ENCODE data around the gene KLHDC4.

Gene KLHDC4

DNA sequence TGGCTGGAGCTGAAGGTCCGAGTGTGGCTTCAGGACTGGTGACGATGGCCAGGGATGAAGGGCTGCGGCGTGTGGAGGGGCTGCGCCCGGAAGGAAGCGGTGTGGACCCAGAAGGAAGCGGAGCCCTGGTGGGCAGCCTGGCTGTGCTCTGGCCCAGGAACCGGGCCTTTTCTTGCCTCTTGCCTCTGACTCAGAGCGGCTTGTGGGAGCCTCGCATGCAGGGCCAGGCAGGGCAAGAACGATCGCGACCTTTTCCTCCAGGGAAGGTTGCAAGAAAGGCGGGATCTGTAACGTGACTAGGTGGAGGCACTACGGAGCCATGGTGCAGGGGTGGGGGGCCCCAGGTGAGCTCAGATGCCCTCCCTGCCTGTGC, 85.5 kb downstream of the KLHDC4 start:
- DNase-seq, result no peak

DNA sequence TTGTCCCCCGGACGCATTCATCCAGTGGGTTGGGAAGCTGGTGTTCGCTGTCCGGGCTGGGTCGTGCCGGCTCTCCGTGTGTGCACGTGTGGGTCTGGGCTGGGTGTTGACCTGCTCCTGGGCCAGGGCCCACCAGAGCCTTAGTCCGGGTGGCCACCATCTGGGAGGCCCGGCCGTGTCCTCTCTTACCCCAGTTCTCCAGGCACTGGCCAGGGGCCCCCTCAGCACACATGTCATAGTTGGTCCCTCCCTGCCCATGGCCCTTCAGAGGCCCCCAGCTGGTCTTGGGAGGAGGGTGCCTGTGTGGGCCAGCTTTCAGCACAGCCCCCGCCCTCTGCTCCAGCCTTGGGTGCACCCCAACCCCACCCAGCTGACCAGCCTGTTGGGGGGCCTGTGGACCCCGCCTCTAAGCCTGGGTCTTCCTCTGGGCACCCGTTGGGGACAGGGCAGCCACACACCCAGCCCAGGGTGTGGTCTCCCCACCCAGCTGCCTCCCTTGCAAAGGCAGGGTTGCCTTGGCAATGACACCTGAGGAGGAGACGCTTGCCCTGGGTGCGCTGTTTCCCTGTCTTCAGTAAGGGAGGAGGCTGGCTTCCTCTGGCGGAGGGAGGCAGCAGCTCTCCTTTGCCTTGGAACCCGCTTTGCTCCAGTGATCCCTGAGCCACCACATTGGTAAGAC, 86.1 kb downstream of the KLHDC4 start:
- no peak for DNase-seq

DNA sequence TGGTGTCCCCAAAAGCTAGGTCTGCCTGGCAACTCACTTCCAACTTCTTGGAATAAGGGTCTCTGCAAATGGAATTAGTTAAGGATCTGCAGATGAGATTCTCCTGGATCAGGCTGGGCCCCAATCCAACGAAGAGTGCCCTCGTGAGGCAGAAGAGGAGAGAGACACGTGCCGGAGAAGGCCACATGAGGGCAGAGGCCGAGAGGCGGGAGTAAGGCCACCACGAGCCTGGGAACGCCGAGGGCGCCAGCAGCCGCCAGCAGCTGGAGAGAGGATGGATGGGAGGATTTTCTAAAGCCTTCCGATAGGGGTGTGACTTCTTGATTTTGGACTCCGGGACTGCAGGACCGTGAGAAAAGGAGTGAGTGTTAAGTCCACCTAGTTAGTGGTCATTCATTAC, 87.2 kb downstream of the KLHDC4 start:
- no peak for DNase-seq

DNA sequence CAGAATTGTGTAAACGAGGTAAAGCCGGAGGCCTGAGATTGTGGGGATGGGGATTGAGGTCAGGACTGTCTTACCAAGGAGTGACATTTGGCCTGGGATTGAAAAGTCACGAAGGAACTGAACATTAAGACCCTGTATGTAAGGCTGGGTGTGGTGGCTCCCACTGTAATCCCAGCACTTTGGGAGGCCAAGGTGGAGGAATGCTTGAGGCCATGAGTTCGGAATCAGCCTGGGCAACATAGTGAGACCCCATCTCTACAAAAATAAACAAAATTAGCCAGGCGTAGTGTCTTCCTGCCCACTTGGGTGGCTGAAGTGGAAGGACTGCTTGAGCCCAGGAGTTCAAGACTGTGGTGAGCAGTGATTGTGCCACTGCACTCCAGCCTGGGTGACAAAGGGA, 88.0 kb downstream of the KLHDC4 start:
- no peak for DNase-seq

DNA sequence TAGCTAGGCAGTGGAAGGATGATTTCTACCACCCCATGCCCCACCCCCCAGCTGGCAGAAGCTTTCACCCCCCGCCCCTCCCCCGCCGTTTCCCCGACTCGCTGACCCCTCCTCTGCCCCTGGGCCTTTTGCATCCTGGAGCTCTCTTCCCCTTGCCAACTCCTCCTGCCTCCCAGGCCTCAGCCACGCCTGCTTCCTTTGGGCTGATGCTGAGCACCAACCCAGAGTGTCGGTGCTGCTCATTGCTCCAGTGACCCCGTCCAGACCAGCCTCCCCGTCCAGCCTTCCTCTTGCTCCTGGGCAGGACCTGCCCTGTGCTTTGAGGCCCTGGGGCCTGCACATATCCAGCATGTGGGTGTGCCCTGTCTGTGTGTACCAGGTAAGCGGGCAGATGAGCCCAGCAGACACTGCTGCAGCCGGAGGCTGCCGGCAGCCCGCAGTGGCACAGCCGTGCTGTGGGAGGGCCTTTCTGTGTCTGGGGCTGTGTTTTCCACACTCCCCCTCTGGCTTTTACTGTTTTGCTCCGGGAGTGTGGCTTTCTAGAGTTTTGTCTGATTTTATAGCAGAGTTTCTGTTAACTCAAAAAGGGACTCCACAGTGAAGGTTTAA, 90.6 kb downstream of the KLHDC4 start:
- DNase-seq, result no peak

DNA sequence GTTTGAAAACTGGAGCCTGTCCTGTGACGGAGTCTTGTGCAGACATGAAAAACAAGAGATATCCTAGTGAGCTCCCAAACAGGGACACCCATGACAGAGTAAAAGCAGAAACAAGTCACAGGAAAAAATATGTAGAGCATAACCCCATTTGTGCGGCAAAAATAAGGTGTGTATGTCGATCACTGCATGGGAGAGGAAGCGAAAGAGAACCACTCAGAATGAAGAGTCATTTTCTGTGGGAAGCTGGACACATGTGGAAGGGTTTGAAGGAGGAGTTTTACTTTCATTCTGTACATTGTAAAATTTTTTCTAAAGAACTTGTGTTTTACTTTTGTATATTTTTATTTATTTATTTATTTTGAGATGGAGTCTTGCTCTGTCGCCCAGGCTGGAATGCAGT, 91.4 kb downstream of the KLHDC4 start:
- no peak for DNase-seq

DNA sequence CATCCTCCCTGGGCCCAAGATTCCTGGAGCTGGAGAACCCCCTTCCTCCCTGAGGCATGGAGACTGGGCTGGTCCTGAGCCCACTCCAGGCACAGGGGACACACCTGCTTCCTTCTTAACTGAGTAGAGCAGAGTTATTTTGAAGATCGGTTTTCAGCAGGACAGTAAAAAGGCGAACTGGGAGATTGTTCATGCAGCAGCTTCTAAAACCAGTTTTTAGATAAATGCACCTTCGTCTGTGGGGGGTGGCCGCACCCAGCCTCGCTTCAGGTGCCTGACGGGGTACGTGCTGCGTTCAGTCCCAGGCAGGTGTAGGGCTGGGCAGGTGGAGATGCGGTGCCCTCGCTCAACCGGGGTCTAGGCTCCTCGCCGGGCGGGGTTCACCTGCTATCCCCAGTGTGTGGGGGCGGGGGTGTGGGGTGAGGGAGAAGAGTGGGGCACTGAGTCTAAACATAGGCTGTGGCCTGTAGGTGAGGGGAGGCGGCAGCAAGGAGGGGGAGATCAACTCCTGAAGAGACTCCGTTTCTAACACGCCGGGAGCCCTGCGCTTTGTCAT, 94.0 kb downstream of the KLHDC4 start:
- no peak for DNase-seq

DNA sequence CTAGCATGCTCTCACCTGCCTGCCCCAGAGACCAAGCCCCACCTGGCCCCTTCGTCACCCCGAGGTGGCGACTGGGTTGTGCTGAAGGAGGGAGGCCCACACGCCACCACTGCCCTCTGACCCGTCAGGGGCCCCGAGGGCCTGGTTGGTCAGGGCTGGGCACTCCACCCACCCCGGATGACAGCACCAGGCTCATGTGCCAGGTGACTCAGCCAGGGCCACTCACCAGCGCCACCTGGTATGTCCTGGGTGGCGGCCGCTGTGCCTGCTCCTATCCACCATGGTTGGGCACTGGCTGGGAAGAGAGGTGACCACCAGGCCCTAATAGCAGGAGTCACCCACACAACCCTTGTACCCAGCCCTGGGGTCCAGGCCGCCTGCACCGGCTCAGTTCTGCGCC, 94.6 kb downstream of the KLHDC4 start:
- DNase-seq, result no peak

DNA sequence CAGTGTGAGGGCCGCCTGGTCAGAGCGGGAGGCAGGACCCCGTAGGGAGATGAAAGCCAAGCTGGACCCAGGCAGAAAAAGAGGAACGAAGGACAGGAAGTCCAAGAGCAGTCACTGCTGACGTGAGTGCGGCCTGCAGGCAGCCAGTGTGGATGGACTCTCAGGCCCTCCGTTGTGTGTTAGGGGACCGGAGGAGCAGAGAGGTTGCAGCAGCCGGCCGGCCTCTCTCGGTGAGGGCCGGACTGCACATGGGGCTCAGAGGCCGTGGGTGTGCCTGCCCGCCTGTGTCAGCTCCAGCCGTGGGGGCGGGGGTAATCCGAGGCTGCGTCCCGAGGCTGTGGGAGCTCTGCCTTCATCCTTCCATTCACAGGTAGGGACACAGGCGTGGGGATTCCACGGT, 96.1 kb downstream of the KLHDC4 start:
- DNase-seq, result no peak

DNA sequence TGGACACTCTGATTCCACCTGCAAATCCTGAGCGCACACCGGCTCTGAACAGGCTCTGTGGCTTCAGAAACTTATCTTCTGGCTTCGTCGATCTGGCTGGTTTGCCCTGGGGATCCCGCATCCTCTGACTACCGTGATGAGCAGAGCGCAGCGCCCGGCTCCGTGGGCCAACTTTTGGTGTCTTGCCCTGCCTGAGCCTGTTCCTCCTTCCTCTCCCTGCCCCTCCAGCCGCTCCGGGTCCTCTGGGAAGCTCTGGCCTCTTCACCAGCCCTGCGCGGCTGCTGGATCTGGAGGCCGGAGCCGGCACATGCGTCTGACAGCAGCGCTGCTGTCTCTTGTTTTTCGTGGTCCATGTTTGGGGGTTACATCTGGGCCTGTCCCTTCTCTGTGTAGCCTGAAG, 97.8 kb downstream of the KLHDC4 start:
- DNase-seq, result no peak

DNA sequence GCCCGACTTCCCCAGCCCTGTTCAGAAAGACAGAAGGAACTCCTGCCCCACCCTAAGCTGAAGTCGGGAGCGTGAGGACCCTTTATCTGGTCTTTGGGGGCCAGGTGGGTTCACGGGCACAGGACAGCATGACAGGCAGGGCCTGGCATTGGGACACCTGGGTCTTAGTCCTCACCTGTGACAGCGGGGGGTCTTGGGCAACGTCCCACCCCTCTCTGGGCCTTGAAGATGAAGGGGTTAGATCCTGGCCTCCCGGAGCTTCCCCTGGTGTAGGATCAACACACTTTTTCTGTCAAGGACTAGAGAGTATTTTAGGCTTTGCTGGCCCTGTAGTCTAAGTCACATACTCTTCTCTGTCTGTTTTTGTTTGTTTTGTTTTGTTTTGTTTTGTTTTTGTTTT, 98.3 kb downstream of the KLHDC4 start:
- DNase-seq, result no peak

DNA sequence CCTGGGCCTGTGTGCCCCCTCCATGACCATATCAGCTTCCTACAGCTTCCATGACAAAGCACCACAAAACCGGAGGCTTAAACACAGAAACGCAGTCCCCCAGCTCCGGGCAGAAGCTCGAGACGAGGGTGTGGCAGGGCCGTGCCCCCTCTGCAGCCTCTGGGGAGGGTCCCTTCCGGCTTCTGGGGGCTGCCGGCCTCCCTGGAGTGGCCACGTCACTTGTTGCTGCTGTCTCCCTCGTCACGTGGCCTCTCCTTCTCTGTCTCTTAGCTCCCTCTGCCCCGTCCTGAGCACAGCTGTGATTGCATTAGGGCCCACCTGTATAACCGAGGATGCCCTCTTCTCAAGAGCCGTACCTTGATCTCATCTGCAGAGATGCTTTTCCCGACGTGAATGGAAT, 98.9 kb downstream of the KLHDC4 start:
- no peak for DNase-seq

DNA sequence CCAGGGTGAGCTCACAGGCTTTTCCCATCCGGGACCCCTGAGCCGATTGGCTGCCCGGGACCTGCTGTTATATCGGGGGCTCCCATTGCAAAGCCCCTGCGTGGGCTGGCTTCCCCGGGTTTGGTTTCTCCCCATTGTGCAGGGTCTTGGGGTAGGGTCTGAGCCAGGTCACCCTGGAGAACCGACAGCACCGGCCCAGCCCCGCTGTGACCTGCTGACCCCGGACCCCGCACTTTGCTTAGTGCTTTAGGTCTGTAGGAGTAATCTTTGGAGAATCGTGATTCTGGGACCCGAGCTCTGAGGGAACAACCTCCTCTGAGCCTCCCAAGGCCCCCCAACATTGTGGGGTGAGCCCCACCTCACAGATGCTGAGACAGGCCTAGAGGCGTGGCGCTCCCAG, 100.6 kb downstream of the KLHDC4 start:
- no peak for DNase-seq

DNA sequence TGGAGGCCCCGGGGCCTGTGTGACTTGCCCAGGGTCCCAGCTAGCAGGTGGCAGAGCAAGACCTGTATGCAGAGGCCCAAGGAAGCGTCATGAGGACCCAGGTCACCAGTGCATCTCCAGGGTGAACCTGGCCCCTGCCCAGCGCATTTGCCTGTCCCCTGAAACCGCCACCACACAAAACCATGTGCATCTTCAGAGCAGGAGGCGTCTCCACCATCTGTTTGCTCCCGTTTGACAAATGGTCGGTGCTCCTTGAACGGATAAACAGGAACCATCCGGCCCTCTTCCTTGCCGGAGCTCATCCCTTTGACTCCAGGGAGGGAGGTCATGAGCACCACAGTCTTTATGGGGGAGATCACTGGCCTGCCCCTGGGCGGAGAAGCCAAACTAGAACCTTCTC, 101.0 kb downstream of the KLHDC4 start:
- DNase-seq, result no peak

DNA sequence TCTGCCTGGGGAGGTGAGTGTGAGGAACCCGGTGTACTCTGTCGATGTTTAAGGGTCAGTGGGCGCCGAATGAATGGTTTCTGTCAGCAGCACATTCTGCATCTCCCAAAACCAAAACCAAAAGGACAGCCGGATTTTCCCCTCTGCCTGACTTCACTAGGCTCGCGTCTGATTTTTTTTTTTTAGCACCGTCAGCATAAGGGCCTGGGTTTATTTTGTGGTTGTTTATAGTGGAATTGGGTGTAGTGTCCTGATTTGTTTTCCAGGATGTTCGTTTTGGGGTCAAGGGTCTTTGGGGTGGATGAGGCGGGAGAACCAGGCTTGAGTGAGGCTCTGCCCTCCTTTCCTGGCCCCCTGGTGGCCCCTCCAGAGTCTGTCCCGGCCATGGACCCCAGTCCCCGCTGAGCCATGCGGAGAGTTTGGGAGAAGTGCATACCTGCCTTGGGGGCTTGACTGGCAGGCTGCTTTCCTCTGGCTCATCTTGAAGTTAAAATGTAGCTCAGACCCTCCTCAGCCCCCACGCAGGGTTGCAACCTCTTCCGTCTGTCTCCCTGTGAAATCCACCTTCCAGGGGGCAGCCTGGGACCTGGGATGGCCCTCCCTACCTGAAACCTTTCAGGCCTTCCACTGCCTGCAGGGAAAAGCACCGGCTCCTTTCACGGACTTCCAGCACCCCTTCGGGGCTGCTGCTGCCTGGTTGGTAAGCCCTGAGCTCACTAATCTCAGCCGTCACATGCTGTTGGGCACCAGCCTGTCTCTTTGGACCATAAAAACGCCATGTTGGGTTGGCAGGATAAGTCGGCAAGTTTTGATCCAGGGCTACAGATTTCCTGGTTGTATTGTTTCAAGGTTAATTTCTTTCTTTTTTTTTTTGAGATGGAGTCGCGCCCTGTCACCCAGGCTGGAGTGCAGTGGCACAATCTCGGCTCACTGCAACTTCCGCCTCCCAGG, 103.3 kb downstream of the KLHDC4 start:
- DNase-seq, result no peak

DNA sequence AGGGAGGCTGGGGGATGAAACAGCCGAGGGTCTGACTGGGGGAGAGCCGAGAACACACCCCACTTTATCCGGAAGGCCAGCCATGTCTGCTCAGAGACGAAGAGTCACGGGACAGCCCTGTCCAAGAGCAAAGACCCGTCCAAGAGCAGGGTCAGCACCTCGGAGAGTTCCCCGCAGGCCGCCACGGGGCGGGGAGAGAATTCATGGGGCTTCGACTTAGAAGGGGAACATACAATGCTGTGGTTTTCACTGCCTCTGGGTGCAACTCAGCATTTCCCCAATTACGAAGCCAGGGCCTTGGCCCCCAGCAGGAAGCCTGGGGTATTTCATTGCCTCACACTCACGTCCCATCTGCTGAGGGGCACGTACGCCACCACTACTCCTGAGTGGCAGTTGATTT, 104.2 kb downstream of the KLHDC4 start:
- peak; percentile 16 for DNase-seq

DNA sequence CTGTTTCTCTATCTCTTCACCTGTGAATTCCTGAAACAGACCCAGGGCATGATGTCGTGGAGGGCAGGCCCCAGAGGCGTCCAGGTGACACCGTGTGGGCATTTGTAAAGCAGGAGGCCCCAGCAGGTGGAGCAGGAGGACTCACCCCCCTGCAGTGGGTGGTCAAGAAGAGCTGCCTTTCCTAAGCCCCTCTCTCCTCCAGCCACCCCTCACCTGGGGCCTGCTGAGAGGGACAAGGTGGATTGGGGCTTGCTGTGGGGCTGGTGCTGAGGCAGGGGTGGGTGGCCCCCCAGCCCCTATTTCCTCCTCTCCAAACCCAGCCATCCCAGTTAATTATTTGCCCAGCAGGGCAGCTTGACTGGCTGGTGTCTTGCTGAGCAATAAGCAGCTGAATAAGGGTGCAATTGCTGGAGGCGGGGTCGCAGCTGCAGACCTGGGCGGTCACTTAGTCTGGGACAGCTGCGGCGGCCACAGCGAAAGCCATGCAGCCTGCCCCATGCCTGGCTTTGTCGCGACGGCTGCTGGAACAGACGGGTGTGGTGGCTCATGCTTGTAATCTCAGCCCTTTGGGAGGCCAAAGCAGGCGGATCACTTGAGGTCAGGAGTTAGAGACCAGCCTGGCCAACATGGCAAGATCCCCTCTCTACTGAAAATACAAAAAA, 107.1 kb downstream of the KLHDC4 start:
- no peak for DNase-seq

Measured in activated gamma-delta T cell treated with Interleukin-2 at 50 U/mL for 16 hours (primary cell).